ENCODE results near the gene GATA5. TPM values are rescaled to one million over a fixed set of nuclear protein-coding genes. Genes with fewer than 3 reads are reported as not detected.

The GATA5 gene
- total RNA-seq, 1 experiment from 2014 or later: 0.18 TPM

DNA sequence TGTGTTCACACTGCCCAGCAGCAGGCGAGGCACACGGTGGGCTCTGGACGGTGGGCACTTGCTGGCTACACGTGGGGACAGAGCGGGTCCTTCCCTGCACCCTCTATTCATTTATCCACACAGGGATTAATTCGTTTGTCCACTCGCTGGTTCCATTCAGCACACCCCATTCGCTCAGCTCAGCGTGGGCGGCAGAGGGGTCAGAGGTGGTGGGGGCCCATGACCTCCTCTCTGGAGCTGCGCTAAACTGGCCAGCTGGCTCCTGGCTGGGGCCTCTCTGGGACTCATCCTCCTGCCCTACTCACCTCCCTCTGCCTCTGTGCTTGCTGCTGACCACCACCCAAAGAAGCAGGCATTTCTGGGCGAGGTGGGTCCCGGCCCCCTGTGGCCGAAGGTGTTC, 27.0 kb downstream of the GATA5 start:
- TF ChIP-seq, protein P1, sequence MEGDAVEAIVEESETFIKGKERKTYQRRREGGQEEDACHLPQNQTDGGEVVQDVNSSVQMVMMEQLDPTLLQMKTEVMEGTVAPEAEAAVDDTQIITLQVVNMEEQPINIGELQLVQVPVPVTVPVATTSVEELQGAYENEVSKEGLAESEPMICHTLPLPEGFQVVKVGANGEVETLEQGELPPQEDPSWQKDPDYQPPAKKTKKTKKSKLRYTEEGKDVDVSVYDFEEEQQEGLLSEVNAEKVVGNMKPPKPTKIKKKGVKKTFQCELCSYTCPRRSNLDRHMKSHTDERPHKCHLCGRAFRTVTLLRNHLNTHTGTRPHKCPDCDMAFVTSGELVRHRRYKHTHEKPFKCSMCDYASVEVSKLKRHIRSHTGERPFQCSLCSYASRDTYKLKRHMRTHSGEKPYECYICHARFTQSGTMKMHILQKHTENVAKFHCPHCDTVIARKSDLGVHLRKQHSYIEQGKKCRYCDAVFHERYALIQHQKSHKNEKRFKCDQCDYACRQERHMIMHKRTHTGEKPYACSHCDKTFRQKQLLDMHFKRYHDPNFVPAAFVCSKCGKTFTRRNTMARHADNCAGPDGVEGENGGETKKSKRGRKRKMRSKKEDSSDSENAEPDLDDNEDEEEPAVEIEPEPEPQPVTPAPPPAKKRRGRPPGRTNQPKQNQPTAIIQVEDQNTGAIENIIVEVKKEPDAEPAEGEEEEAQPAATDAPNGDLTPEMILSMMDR (conservative IDR thresholded peaks at IDR 0.05; ENCODE audit: low read depth, low read length): no peak
- no peak for TF ChIP-seq EZH2 (IDR thresholded peaks at IDR 0.05; ENCODE audit: low read length, unreplicated experiment)
- TF ChIP-seq EZH2phosphoT487 (IDR thresholded peaks at IDR 0.05; ENCODE audit: borderline replicate concordance, low read length): no peak
- H3K27me3 ChIP-seq (ENCODE audit: low read length): no peaks in the 10 kb centered on the region
- no peaks in the 10 kb centered on the region for H3K36me3 ChIP-seq (ENCODE audit: low read depth, low read length)
- ChIA-PET CTCF (no interaction called here), POLR2A (ENCODE audit: unreplicated experiment) (no interaction called here)
- no peaks in the 10 kb centered on the region for H4K20me1 ChIP-seq (ENCODE audit: low read length)
- no peak overlapping the region for H3K9ac ChIP-seq (ENCODE audit: low read length)
- no peak overlapping the region for H3K4me3 ChIP-seq (ENCODE audit: low read length)
- H3K79me2 ChIP-seq (ENCODE audit: low read length): no peaks in the 10 kb centered on the region
- BruUV-seq (replicated peaks): no TSS peak
- no peak overlapping the region for H3K27ac ChIP-seq (ENCODE audit: low read length)
- H3F3A ChIP-seq (ENCODE audit: low read length, unreplicated experiment): no peaks in the 10 kb centered on the region
- DNase-seq (no peak), ATAC-seq (no peak)
- no peak overlapping the region for H2AFZ ChIP-seq (ENCODE audit: low read length)
- H3K4me1 ChIP-seq (ENCODE audit: insufficient read depth, low read length): no peaks in the 10 kb centered on the region
- no peak overlapping the region for H3K4me2 ChIP-seq (ENCODE audit: low read length)
- no peaks in the 10 kb centered on the region for H3K9me2 ChIP-seq (replicated peaks; ENCODE audit: low read length)
- intact Hi-C loops (cut with micrococcal nuclease): no loop called here
- no peaks in the 10 kb centered on the region for H3K9me3 ChIP-seq (ENCODE audit: low read length)

DNA sequence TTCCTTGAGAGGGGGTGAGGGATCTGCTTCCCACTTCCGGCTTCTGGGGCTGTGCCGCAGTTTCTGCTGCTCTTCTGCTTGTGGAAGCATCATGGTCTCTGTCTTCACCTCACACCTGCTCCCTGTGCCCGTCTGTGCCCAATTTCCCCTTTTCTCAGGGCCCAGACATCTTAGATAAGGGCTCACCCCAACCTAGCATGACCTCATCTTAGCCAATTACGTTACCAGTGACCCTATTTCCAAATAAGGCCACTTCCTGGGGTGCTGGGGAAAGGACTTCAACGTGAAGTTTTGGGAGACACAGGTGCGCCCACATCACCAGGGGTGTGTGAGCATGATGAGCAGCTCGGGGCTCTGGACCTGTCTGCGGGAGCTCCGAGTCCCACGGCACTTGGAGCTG, 27.8 kb downstream of the GATA5 start:
- POLR2A ChIA-PET (ENCODE audit: unreplicated experiment): no interaction called here
- H3K4me3 ChIP-seq (ENCODE audit: low read length): no peak overlapping the region
- no peaks in the 10 kb centered on the region for H3K9me3 ChIP-seq (ENCODE audit: low read length)

More for the DNA sequence above, 27.8 kb downstream of the GATA5 start:
- H3K27me3 ChIP-seq (ENCODE audit: low read length): no peaks in the 10 kb centered on the region
- H3K4me1 ChIP-seq (ENCODE audit: insufficient read depth, low read length): no peaks in the 10 kb centered on the region
- no peak overlapping the region for H2AFZ ChIP-seq (ENCODE audit: low read length)
- no peaks in the 10 kb centered on the region for H3K9me2 ChIP-seq (replicated peaks; ENCODE audit: low read length)
- no peak for DNase-seq
- H4K20me1 ChIP-seq (ENCODE audit: low read length): no peaks in the 10 kb centered on the region
- H3F3A ChIP-seq (ENCODE audit: low read length, unreplicated experiment): no peaks in the 10 kb centered on the region
- TF ChIP-seq EZH2 (IDR thresholded peaks at IDR 0.05; ENCODE audit: low read length, unreplicated experiment): no peak
- no peak for TF ChIP-seq EZH2phosphoT487 (IDR thresholded peaks at IDR 0.05; ENCODE audit: borderline replicate concordance, low read length)
- TF ChIP-seq, protein P1 (conservative IDR thresholded peaks at IDR 0.05; ENCODE audit: low read depth, low read length): no peak
- no peaks in the 10 kb centered on the region for H3K79me2 ChIP-seq (ENCODE audit: low read length)
- CTCF ChIA-PET: no interaction called here
- no peak overlapping the region for H3K9ac ChIP-seq (ENCODE audit: low read length)
- intact Hi-C loops (cut with micrococcal nuclease): no loop called here
- H3K36me3 ChIP-seq (ENCODE audit: low read depth, low read length): no peaks in the 10 kb centered on the region
- H3K4me2 ChIP-seq (ENCODE audit: low read length): no peak overlapping the region
- ATAC-seq: no peak
- no TSS peak for BruUV-seq (replicated peaks)
- H3K27ac ChIP-seq (ENCODE audit: low read length): no peak overlapping the region
